ENCODE measurements around the gene CAMK2N1. TPM values are rescaled to one million over a fixed set of nuclear protein-coding genes. Genes with fewer than 3 reads are reported as not detected.
A peak's percentile ranks its signal among the peaks of the same experiment; 100 is the strongest.
"Not testable (repeated sequence)": the region's sequence is repeated elsewhere in the genome, so short reads cannot be mapped to it uniquely, and the experiment has no call there.

CAMK2N1 gene
- total RNA-seq: 1.8 and 1.9 TPM in 2 replicates

DNA sequence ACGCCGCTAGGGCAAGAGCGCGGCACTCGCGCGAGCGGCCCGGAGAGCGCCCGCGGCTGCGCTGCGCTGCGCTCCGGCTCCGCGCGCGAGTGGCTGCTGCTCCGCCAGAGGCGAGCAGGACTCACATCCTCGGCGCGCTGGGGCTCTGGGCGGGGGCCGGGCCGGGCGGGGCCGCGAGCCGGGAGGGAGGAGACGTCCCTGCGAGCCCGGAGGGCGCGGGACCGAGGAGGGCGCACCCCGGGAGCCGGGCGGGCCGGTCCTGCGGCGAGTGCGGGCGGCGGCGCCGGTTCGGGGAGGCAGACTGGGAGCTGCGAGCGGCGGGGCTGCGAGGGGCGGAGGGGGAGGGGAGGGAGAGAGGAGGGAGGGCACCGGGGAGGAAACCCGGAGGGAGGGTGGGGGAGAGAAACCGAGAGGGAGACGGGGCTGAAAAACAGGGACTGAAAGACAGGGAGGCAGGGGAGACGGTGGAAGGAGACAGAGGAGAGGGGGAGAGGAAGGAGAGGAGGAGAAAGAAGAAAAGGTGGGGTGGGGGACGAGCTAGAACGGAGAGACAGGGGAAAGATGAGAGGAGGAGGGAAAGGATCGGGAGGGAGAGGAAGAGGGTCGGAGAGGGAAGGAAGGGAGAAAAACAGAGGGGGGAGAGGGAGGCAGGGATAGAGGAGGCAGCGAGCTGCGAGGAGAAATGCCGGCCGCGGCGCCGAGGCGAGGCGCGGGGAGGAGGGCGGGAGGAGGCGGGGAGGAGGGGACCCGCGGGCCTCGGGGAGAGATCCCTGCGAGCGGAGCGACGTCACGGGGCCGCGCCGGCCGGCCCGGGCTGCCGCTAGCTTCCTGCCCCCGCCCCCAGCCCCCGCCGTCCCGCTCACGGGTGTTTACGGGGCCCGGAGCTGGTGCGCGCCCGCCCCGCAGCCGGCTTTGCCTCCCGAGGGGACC, at the start of gene CAMK2N1:
CAMK2N1 (minus strand) TSS at position 684 of the 930 bp plus-strand sequence. CDS start 831 bp downstream, outside the sequence.
- H3K4me3 Mint-ChIP-seq: peak within 1 kb of the TSS; percentile 86
- peaks cover 2% of the 10 kb centered on the region for H3K36me3 Mint-ChIP-seq (ENCODE audit: low read depth)
- peak within 1 kb of the TSS; percentile 65 for H3K27ac Mint-ChIP-seq
- peak; percentile 24 for DNase-seq (ENCODE audit: low spot score)
- intact Hi-C loops (cut with micrococcal nuclease): loop anchor here (1.0 to 10.0 kb wide), 2 partner anchors 23 to 1851 kb away; partner anchors contain the start of genes MUL1 and PAX7
- no peaks in the 10 kb centered on the region for H3K4me1 Mint-ChIP-seq (ENCODE audit: low read depth)
- no peaks in the 10 kb centered on the region for H3K9me3 Mint-ChIP-seq
- H3K27me3 Mint-ChIP-seq (ENCODE audit: insufficient read depth): peaks cover 58% of the 10 kb centered on the region

DNA sequence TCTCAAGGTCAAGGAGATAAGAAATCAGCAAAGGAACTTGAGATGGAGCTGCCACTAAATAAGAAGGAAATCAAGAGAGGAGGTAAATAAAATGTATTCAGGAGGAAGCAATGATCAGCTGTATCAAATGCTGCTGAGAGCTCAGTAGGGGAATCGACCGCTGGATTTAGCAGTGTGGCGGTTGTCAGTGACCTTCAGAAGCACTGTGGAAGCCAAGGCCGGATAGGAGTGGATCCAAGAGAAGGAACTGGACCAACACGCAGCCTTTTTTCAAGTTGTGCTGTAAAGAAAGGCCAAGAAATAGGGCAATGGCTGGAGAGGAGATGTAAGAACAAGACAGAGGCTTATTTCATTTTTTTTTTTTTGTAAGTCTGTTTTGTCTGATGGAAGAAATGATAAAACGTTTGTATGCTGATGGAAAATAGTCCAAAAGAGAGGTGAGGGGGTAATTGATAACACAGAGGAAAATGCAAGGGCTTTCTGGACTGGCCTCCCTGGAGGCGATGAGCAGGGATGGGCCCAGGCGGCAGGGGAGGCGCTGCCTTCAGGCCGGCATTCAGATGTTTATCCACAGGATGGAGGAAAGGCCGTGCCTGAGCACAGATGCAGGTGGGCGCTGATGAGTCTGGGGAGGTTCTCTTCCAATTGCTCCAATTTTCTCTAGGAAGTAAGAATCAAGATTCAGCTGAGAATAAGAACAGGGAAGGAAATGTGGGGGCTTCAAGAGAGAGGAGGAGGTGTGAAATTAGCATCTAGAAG, 48.8 kb upstream of the CAMK2N1 start:
- Mint-ChIP-seq H3K4me1 (ENCODE audit: low read depth) (no peaks in the 10 kb centered on the region), H3K9me3 (no peaks in the 10 kb centered on the region), H3K36me3 (ENCODE audit: low read depth) (no peaks in the 10 kb centered on the region), H3K27me3 (ENCODE audit: insufficient read depth) (peaks cover 30% of the 10 kb centered on the region), H3K27ac (no peak overlapping the region), H3K4me3 (no peak overlapping the region)
- DNase-seq (ENCODE audit: low spot score): no peak
- intact Hi-C loops (cut with micrococcal nuclease): no loop called here

DNA sequence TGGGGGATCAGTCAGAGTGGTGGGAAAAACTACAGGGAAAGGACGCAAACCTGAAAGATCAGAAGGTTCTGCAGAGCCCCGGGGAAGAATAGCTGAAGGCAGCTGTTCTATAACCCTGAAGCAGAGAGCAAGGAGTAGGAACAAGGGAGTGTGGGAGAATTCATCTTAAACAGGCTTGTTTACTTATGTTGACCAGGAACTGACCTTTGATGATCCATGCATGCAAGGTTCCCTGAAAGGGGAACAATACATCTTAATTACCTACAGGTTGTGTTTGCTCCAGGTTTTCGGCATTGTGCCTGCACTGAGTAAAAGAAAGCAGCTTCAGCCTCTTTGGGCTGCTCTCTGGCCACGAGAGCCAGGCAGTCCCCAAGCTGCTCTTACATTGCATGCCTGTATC, 47.6 kb upstream of the CAMK2N1 start:
- H3K4me1 Mint-ChIP-seq (ENCODE audit: low read depth): no peaks in the 10 kb centered on the region
- intact Hi-C loops (cut with micrococcal nuclease): no loop called here
- H3K9me3 Mint-ChIP-seq: no peaks in the 10 kb centered on the region
- no peak overlapping the region for H3K27ac Mint-ChIP-seq
- peaks cover 32% of the 10 kb centered on the region for H3K27me3 Mint-ChIP-seq (ENCODE audit: insufficient read depth)
- H3K36me3 Mint-ChIP-seq (ENCODE audit: low read depth): no peaks in the 10 kb centered on the region
- H3K4me3 Mint-ChIP-seq: no peak overlapping the region
- DNase-seq (ENCODE audit: low spot score): no peak

DNA sequence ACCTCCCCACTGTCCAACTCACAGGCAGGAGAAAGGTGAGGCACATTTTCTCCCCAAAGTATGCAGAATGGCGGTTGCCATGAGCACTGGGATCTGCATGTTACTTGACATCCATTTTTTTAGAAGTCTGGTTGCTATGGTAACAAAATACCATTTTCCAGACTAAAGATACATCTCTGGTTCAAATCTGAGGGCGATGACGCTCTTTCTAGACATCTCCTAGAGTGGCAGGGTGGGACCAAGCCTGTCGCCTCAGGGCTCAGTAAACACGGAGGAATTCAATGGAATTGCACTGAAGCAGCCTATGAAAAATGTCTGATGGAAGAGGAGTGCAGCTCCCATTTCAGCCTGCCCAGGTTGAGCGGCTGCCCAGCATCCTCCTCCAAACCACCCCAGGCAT, 44.9 kb upstream of the CAMK2N1 start:
- H3K4me3 Mint-ChIP-seq: no peak overlapping the region
- intact Hi-C loops (cut with micrococcal nuclease): no loop called here
- H3K4me1 Mint-ChIP-seq (ENCODE audit: low read depth): no peaks in the 10 kb centered on the region
- peaks cover 34% of the 10 kb centered on the region for H3K27me3 Mint-ChIP-seq (ENCODE audit: insufficient read depth)
- no peak overlapping the region for H3K27ac Mint-ChIP-seq
- no peak for DNase-seq (ENCODE audit: low spot score)
- H3K9me3 Mint-ChIP-seq: no peaks in the 10 kb centered on the region
- no peaks in the 10 kb centered on the region for H3K36me3 Mint-ChIP-seq (ENCODE audit: low read depth)

DNA sequence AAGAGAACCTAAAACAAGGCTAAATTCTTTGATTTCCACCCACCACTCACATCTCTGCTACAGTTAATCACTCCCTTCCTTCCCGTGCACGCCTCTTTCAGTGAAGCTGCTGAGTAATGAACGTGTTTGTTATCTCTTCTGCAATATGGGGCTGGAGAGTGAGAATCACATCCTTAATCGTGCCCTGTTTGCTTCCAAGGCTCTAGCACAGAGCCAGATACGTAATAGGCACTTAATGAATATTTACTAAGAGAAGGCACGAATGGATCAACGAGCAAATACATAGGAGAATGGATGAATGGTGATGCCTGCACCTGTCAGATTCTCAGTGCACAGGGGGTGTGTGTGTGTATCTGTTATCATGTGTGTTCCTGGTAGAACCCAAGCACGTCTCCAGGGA, 44.3 kb upstream of the CAMK2N1 start:
- H3K9me3 Mint-ChIP-seq: no peaks in the 10 kb centered on the region
- no peak overlapping the region for H3K27ac Mint-ChIP-seq
- no peak for DNase-seq (ENCODE audit: low spot score)
- no peak overlapping the region for H3K4me3 Mint-ChIP-seq
- no peaks in the 10 kb centered on the region for H3K4me1 Mint-ChIP-seq (ENCODE audit: low read depth)
- intact Hi-C loops (cut with micrococcal nuclease): no loop called here
- H3K36me3 Mint-ChIP-seq (ENCODE audit: low read depth): no peaks in the 10 kb centered on the region
- peaks cover 34% of the 10 kb centered on the region for H3K27me3 Mint-ChIP-seq (ENCODE audit: insufficient read depth)

DNA sequence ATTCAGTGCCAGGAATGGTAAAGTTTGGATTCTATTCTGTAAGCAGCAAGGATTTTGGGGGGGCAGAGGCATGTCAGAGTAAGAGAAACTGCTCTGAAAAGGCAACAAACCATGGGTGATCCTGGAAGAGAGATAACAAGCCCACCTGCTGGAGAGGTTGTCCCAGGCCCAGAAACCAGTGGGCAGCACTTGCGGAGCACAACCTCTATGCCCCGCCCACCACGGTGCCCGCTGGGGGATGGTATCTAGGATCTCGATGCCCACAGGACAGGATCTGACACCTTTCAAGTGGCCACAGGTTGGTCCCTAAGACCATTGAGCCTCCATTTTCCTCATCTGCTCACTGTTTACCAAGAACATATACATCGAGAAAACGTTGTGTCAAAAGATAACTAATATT, 42.2 kb upstream of the CAMK2N1 start:
- Mint-ChIP-seq H3K4me1 (ENCODE audit: low read depth) (no peaks in the 10 kb centered on the region), H3K27ac (no peak overlapping the region), H3K9me3 (no peaks in the 10 kb centered on the region), H3K27me3 (ENCODE audit: insufficient read depth) (peaks cover 20% of the 10 kb centered on the region), H3K36me3 (ENCODE audit: low read depth) (no peaks in the 10 kb centered on the region), H3K4me3 (no peak overlapping the region)
- DNase-seq (ENCODE audit: low spot score): no peak
- intact Hi-C loops (cut with micrococcal nuclease): no loop called here

DNA sequence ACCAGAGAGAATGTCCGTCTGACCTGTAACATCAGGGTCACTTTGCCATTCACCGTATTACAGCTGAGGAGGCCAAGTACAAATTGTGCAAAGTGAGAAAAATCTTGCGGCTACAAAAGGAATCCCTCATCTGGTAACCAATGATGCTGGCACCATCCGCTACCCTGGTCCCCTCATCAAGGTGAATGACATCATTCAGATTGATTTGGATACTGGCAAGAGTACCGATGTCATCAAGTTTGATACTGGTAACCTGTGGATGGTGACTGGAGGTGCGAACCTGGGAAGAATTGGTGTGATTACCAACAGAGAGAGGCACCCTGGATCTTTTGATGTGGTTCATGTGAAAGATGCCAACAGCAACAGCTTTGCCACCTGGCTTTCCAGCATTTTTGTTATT, 40.3 kb upstream of the CAMK2N1 start:
- no peak for DNase-seq (ENCODE audit: low spot score)
- Mint-ChIP-seq H3K27ac (no peak overlapping the region), H3K4me3 (no peak overlapping the region), H3K27me3 (ENCODE audit: insufficient read depth) (peaks cover 15% of the 10 kb centered on the region), H3K4me1 (ENCODE audit: low read depth) (no peaks in the 10 kb centered on the region), H3K9me3 (no peaks in the 10 kb centered on the region), H3K36me3 (ENCODE audit: low read depth) (no peaks in the 10 kb centered on the region)
- intact Hi-C loops (cut with micrococcal nuclease): no loop called here

DNA sequence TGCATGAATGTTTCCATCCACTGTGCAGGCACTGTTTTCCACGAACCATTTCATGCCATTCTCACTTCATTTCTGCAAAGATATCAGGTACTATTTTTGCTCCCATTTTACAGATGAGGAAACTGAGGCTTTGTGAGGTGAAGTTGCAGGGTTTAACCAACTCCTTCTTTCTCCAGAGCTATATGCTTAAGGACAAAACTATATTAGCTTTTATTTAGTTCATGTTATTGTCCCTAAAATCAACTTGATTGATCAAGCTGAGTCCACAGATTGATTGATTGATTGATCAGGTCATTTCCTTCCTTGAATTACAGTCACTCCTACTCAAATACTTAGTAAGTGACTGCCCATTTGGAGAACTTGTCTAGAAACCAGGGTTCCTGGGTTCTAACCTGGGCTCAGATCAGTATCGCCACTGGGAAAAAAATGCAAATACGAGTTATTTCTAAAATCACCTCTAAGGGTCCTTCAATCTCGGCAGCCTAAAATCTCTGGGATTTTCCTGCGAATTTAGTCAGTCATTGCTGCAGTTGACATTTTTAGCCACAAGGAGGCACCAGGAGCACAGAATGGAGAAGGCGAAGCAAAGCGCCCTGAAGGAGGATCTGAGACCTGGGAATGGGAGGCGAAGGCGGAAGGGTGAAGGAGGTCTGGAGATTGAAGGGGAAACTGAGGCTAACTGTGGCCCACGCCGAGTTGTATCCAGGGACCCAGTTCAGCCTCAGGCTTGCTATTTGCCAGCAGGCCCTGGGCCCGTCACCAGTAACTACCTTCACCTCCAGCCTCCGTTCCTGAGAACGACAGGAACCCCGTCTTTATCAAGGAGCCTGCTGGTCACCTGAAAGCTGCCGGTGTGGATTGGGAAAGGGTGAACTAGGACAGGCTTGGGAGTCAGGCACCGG, 36.2 kb upstream of the CAMK2N1 start:
- Mint-ChIP-seq H3K27me3 (ENCODE audit: insufficient read depth) (peaks cover 3% of the 10 kb centered on the region), H3K36me3 (ENCODE audit: low read depth) (no peaks in the 10 kb centered on the region), H3K9me3 (no peaks in the 10 kb centered on the region), H3K4me1 (ENCODE audit: low read depth) (no peaks in the 10 kb centered on the region), H3K27ac (no peak overlapping the region), H3K4me3 (no peak overlapping the region)
- DNase-seq (ENCODE audit: low spot score): peak; percentile 35
- intact Hi-C loops (cut with micrococcal nuclease): loop anchor here (1.0 to 2.0 kb wide), 2 partner anchors 111 to 118 kb away; partner anchors contain the start of gene PINK1

DNA sequence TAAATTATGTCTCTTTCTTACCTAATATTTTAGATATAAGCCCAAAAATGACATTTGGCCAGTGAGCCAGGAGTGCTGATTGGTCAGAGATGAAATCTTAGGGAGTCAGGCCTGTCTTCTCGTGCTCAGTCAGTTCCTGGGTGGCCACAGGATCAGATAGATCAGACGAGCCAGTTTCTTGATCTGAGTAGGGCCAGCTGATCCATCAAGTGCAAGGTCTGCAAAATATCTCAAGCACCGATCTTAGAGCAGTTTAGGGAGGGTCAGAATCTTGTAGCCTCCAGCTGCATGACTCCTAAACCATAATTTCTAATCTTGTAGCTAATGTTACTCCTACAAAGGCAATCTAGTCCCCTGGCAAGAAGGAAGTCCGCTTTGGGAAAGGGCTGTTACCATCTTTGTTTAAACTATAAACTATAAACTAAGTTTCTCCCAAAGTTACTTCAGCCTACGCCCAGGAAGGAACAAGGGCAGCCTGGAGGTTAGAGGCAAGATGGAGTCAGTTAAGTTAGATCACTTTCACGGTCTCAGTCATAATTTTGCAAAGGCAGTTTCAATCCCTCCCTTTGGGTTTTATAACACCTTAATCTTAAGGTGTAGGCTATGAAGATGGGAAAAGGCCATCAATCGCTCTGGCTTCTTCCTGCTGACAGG, 33.7 kb upstream of the CAMK2N1 start:
- H3K4me3 Mint-ChIP-seq; DNase-seq (ENCODE audit: low spot score); intact Hi-C loops (cut with micrococcal nuclease): not testable (repeated sequence)

DNA sequence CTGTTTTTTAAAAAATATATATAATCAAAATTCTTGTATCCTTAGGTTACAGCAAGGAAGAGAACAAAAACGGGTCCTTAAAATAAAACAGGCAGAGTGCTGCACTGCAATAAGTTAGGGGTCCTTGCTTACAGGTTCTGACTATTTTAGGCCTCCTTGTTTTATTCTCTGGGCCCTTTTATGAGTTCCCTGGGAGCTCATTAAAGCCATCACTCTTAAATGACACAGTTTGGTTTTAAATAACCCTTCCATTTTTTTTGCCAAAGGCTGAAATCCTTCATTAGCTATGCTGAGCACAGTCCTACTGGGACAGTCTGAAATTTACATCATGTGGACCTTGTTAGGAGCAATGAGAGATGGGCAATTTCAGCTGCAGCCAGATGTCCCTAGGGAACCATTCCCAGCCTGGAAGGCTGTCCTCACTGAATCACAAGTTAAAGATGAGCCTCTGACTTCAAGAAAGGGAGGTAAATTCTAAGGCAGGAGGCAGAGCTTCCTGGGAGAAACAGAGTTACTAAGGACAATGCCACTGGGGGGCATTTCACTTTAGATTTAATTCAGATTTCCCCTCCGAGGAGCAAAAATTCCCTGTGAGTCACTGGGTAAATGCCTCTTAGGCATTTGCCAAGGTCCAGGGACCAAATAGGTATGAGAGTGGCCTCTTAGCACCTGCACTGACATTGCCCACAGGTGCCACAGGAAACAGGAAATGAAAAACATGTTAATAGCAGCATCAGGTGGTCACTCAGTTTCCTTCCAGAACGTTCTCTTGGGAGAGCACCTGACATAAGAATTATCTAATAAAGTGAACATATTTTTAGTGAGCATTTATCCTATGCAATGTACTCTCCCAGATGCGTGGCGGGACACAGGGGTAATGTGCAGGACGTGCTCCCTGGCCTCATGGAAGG, 25.8 kb upstream of the CAMK2N1 start:
- Mint-ChIP-seq H3K27ac (no peak overlapping the region), H3K4me3 (no peak overlapping the region), H3K36me3 (ENCODE audit: low read depth) (peaks cover 5% of the 10 kb centered on the region), H3K27me3 (ENCODE audit: insufficient read depth) (peaks cover 6% of the 10 kb centered on the region), H3K9me3 (no peaks in the 10 kb centered on the region), H3K4me1 (ENCODE audit: low read depth) (peaks cover 6% of the 10 kb centered on the region)
- intact Hi-C loops (cut with micrococcal nuclease): no loop called here
- no peak for DNase-seq (ENCODE audit: low spot score)

More for the DNA sequence above, 33.7 kb upstream of the CAMK2N1 start:
- not testable (repeated sequence) for H3K4me1 Mint-ChIP-seq (ENCODE audit: low read depth); H3K27ac Mint-ChIP-seq; H3K27me3 Mint-ChIP-seq (ENCODE audit: insufficient read depth); H3K9me3 Mint-ChIP-seq; H3K36me3 Mint-ChIP-seq (ENCODE audit: low read depth)

DNA sequence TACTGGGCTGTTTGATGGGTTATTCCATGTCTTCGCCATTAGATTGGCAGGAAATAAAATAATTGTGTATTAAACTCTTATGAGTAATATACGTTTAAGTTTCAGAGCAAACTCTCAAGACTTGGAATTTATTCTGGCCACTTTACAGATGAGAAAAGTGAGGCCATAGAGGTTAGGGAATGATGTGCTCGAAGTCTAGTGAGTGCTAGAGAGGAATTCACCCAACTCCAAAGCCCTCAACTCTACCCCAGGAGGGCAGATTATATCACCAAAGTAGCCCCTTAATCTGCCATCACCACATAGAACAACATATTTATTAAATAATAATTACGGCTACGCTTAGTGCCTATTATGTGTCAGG, 22.4 kb upstream of the CAMK2N1 start:
- Mint-ChIP-seq H3K27ac (peak overlapping the region; percentile 93), H3K27me3 (ENCODE audit: insufficient read depth) (peaks cover 6% of the 10 kb centered on the region), H3K4me1 (ENCODE audit: low read depth) (peaks cover 11% of the 10 kb centered on the region), H3K9me3 (no peaks in the 10 kb centered on the region), H3K36me3 (ENCODE audit: low read depth) (peaks cover 7% of the 10 kb centered on the region), H3K4me3 (peak overlapping the region; percentile 93)
- intact Hi-C loops (cut with micrococcal nuclease): loop anchor here (1.0 to 5.0 kb wide), 6 partner anchors 22 to 711 kb away; partner anchors contain the start of genes CAMK2N1, DDOST, OTUD3 and SH2D5
- no peak for DNase-seq (ENCODE audit: low spot score)

Measured in activated T-helper 1 cell treated with anti-CD3 and anti-CD28 coated beads, Interleukin-12 subunit alpha, Interleukin-12 subunit beta, Interleukin-2, Interleukin-4 antibody, amounts not matched to agents 30 ng/mL and 10 ng/mL and 1 ng/mL, durations not matched to agents 14 hours and 24 hours and 36 hours (primary cell).